IMR-90 (cell line): Measurements from ENCODE around the gene RIC8B.

ENCODE experiments used
- CHD1 ChIP-seq: IDR thresholded peaks from 2 replicates; pipeline ENCODE4 v1.6.1; 2012; ENCODE audit warnings: low read depth, low read length, improper control_type of control experiment
- MAZ ChIP-seq: IDR thresholded peaks from 2 replicates; pipeline ENCODE4 v1.6.1; 2012; ENCODE audit warnings: low read depth, mild to moderate bottlenecking, low read length, improper control_type of control experiment, moderate library complexity, borderline replicate concordance
- NFE2L2 ChIP-seq: fragments of 150-350 bp; IDR thresholded peaks from 2 replicates; pipeline ENCODE4 v1.6.1; 2016; ENCODE audit warnings: low read depth, mild to moderate bottlenecking, low read length
- POLR2A ChIP-seq: IDR thresholded peaks from 2 replicates; pipeline ENCODE4 v1.6.1; 2012; ENCODE audit warnings: mild to moderate bottlenecking, low read depth, low read length
- SMC3 ChIP-seq: fragments of 150-350 bp; IDR thresholded peaks from 2 replicates; pipeline ENCODE4 v1.6.1; 2016; ENCODE audit warnings: low read depth, mild to moderate bottlenecking, antibody characterized with exemption, low read length, moderate library complexity
- TF ChIP-seq, protein P1 (sequence below): conservative IDR thresholded peaks from 2 replicates; pipeline ENCODE4 v1.5.1; 2012; ENCODE audit warnings: mild to moderate bottlenecking, low read depth, low read length, improper control_type of control experiment

DNA sequence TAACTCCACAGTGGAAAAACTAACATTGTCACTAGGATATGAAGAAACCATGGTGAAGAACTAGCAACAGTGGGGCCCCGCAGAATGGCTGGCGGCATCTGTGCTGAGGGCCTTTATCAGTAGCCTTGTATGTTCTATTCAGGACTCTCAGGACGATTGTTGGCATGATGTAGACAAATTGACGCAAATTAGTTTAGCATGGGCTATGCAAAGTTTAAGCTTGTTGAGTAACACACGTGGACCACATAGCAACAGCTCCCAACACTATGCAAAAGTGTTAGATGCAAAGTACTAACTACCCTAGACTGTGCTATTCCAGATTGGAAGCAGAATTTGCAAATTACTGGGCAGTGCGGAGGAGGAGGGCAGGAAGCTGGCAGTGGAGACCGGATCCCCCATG is 143.0 kb downstream of the RIC8B start:
- TF ChIP-seq, protein P1, sequence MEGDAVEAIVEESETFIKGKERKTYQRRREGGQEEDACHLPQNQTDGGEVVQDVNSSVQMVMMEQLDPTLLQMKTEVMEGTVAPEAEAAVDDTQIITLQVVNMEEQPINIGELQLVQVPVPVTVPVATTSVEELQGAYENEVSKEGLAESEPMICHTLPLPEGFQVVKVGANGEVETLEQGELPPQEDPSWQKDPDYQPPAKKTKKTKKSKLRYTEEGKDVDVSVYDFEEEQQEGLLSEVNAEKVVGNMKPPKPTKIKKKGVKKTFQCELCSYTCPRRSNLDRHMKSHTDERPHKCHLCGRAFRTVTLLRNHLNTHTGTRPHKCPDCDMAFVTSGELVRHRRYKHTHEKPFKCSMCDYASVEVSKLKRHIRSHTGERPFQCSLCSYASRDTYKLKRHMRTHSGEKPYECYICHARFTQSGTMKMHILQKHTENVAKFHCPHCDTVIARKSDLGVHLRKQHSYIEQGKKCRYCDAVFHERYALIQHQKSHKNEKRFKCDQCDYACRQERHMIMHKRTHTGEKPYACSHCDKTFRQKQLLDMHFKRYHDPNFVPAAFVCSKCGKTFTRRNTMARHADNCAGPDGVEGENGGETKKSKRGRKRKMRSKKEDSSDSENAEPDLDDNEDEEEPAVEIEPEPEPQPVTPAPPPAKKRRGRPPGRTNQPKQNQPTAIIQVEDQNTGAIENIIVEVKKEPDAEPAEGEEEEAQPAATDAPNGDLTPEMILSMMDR, result no peak
- no peak for TF ChIP-seq MAZ
- no peak for TF ChIP-seq SMC3
- no peak for TF ChIP-seq POLR2A
- no peak for TF ChIP-seq NFE2L2
- TF ChIP-seq CHD1, result no peak
